Liver (tissue), 9 donors: Measurements from ENCODE around the gene CFAP69. TPM values are rescaled to one million over a fixed set of nuclear protein-coding genes. Genes with fewer than 3 reads are reported as not detected.

ENCODE experiments used
- DNase-seq: peaks from one replicate; pipeline ENCODE4 v3.0.0-alpha.2; 2017; ENCODE audit warnings: low spot score
- H3K27ac ChIP-seq, 2 donors: one replicate each; pipeline ENCODE4 v1.7.0; 2013; ENCODE audit warnings: inconsistent platforms in 2 of 2, low read length in 2 of 2, control low read depth in 1 of 2, low read depth in 1 of 2, mild to moderate bottlenecking in 1 of 2
- H3K27me3 ChIP-seq, 4 donors: one replicate each; pipeline versions ENCODE4 v1.6.1 to v1.7.0; 2013; ENCODE audit warnings: low read length in 3 of 4, inconsistent platforms in 1 of 4, mild to moderate bottlenecking in 1 of 4, moderate library complexity in 1 of 4; ENCODE audit not compliant: control insufficient read depth in 4 of 4, insufficient read depth in 4 of 4
- H3K36me3 ChIP-seq, 4 donors: one replicate each; pipeline versions ENCODE4 v1.6.1 to v1.7.0; 2013; ENCODE audit warnings: low read length in 3 of 4, mild to moderate bottlenecking in 3 of 4, low read depth in 1 of 4, moderate library complexity in 1 of 4; ENCODE audit not compliant: control insufficient read depth in 4 of 4, insufficient read depth in 3 of 4
- H3K4me1 ChIP-seq, 4 donors: one replicate each; pipeline versions ENCODE4 v1.6.1 to v1.7.0; 2013; ENCODE audit warnings: low read length in 3 of 4, mild to moderate bottlenecking in 3 of 4, moderate library complexity in 1 of 4; ENCODE audit not compliant: control insufficient read depth in 4 of 4, insufficient read depth in 4 of 4
- H3K4me3 ChIP-seq, 3 donors: one replicate each; pipeline versions ENCODE4 v1.6.1 to v1.7.0; 2013; ENCODE audit warnings: low read length in 3 of 3, control low read depth in 1 of 3, low read depth in 1 of 3, mild to moderate bottlenecking in 1 of 3
- H3K9ac ChIP-seq, 2 donors: one replicate each; pipeline ENCODE4 v1.7.0; 2013; ENCODE audit warnings: low read length in 2 of 2, mild to moderate bottlenecking in 2 of 2, moderate library complexity in 2 of 2, control low read depth in 1 of 2, low read depth in 1 of 2
- H3K9me3 ChIP-seq, 4 donors: one replicate each; pipeline versions ENCODE4 v1.6.1 to v1.7.0; 2013; ENCODE audit warnings: low read length in 3 of 4; ENCODE audit not compliant: control insufficient read depth in 4 of 4
- ATF3 ChIP-seq: IDR thresholded peaks from 2 replicates; pipeline ENCODE4 v1.6.1; 2016; ENCODE audit warnings: antibody characterized with exemption
- CTCF ChIP-seq: fragments of 150-350 bp; IDR thresholded peaks from 2 replicates; pipeline ENCODE4 v1.5.1; 2017; ENCODE audit warnings: improper control_type of control experiment, low read depth, low read length; ENCODE audit not compliant: missing input control
- EGR1 ChIP-seq, 2 donors: IDR thresholded peaks; 2 replicates each; pipeline ENCODE4 v1.6.1; 2016 to 2018; ENCODE audit warnings: antibody characterized with exemption in 2 of 2, low read depth in 2 of 2
- FOXA1 ChIP-seq: IDR thresholded peaks from 2 replicates; pipeline ENCODE4 v1.6.1; 2016; ENCODE audit warnings: antibody characterized with exemption
- FOXA2 ChIP-seq: IDR thresholded peaks from 2 replicates; pipeline ENCODE4 v1.6.1; 2016; ENCODE audit warnings: antibody characterized with exemption
- GABPA ChIP-seq, 2 donors: IDR thresholded peaks in 1 of 2; conservative IDR thresholded peaks in 1 of 2; 2 replicates each; pipeline ENCODE4 v1.6.1; 2016; ENCODE audit warnings: antibody characterized with exemption in 2 of 2, mild to moderate bottlenecking in 1 of 2, moderate library complexity in 1 of 2
- HNF4A ChIP-seq, 2 donors: conservative IDR thresholded peaks; 2 replicates each; pipeline ENCODE4 v1.6.1; 2016; ENCODE audit warnings: antibody characterized with exemption in 2 of 2, mild to moderate bottlenecking in 2 of 2
- HNF4G ChIP-seq: IDR thresholded peaks from 2 replicates; pipeline ENCODE4 v1.6.1; 2016; ENCODE audit warnings: antibody characterized with exemption
- JUND ChIP-seq, 2 donors: IDR thresholded peaks; 2 replicates each; pipeline ENCODE4 v1.6.1; 2016; ENCODE audit warnings: antibody characterized with exemption in 2 of 2
- MAX ChIP-seq: IDR thresholded peaks from 2 replicates; pipeline ENCODE4 v1.6.1; 2016; ENCODE audit warnings: antibody characterized with exemption
- NR2F2 ChIP-seq: IDR thresholded peaks from 2 replicates; pipeline ENCODE4 v1.6.1; 2016; ENCODE audit warnings: antibody characterized with exemption
- RAD21 ChIP-seq, 2 donors: IDR thresholded peaks; 2 replicates each; pipeline ENCODE4 v1.6.1; 2016; ENCODE audit warnings: antibody characterized with exemption in 2 of 2, mild to moderate bottlenecking in 2 of 2
- REST ChIP-seq: IDR thresholded peaks from 2 replicates; pipeline ENCODE4 v1.6.1; 2016; ENCODE audit warnings: antibody characterized with exemption, mild to moderate bottlenecking
- RXRA ChIP-seq, 2 donors: IDR thresholded peaks; 2 replicates each; pipeline ENCODE4 v1.6.1; 2017 to 2018; ENCODE audit warnings: antibody characterized with exemption in 2 of 2, mild to moderate bottlenecking in 1 of 2
- SP1 ChIP-seq: IDR thresholded peaks from 2 replicates; pipeline ENCODE4 v1.6.1; 2018; ENCODE audit warnings: antibody characterized with exemption, mild to moderate bottlenecking
- TAF1 ChIP-seq: conservative IDR thresholded peaks from 2 replicates; pipeline ENCODE4 v1.6.1; 2016; ENCODE audit warnings: antibody characterized with exemption, mild to moderate bottlenecking
- YY1 ChIP-seq: IDR thresholded peaks from 2 replicates; pipeline ENCODE4 v1.6.1; 2016; ENCODE audit warnings: antibody characterized with exemption, mild to moderate bottlenecking
- ZBTB33 ChIP-seq: IDR thresholded peaks from 2 replicates; pipeline ENCODE4 v1.6.1; 2016; ENCODE audit warnings: antibody characterized with exemption
- WGBS: extraction: QIAGEN DNeasy Blood & Tissue Kit; methylation state at CpG from one replicate; pipeline ENCODE4 v1.1.7; 2013; 5-methylcytosine and 5-hydroxymethylcytosine counted together
- polyA plus RNA-seq, 2 donors: library from polyadenylated mRNA; stranded (reverse) in 1 of 2; unstranded in 1 of 2; fragments of 200-250 nt in 1 of 2; fragments of >200 nt in 1 of 2; fragmentation: Nextera tagmentation in 1 of 2; extraction: Ambion mirVana in 1 of 2; gene quantifications; one replicate each; pipeline versions ENCODE4 v1.2.1 to v1.2.3, GENCODE V29; 2013 to 2015
- total RNA-seq, 2 donors: library from RNA; depleted of rRNA; stranded (reverse); fragments of >200 nt; gene quantifications; one replicate each; pipeline ENCODE4 v1.2.3, GENCODE V29; 2014
- donor health status: healthy.
- donor health status: healthy.
- donor health status: healthy.
- donor health status: healthy.
- donor health status: healthy.

Gene CFAP69
- total and polyA plus RNA-seq, 4 donors, result 1.2 to 11.7 (median 4.1) TPM

GRCh38 chr7:90236721-90237289 lies 8.2 kb upstream of the CFAP69 start:
- 95% methylated on average over 1 of the region's 1 CpG for WGBS
- DNase-seq, result no peak
- H3K4me3 ChIP-seq, result no peak overlapping the region
- no peaks in the 10 kb centered on the region for H3K9me3 ChIP-seq
- H3K27ac ChIP-seq, result no peak overlapping the region
- no peaks in the 10 kb centered on the region for H3K27me3 ChIP-seq
- peaks cover 0 to 4% (median 0%) of the 10 kb centered on the region in 4 donors for H3K4me1 ChIP-seq
- TF ChIP-seq EGR1 (IDR thresholded peaks at IDR 0.05; ENCODE audit: low read depth in 2 of 2) (no peak), FOXA2 (no peak), HNF4A (conservative IDR thresholded peaks at IDR 0.05) (no peak), SP1 (no peak), JUND (IDR thresholded peaks at IDR 0.05) (no peak), MAX (no peak), YY1 (no peak), ATF3 (no peak), CTCF (no peak)
- H3K36me3 ChIP-seq, result no peaks in the 10 kb centered on the region
- H3K9ac ChIP-seq, result no peak overlapping the region

GRCh38 chr7:90238022-90238421 lies 7.0 kb upstream of the CFAP69 start:
- Histone ChIP-seq H3K27ac (no peak overlapping the region), H3K4me3 (no peak overlapping the region), H3K9ac (no peak overlapping the region), H3K36me3 (no peaks in the 10 kb centered on the region), H3K27me3 (no peaks in the 10 kb centered on the region), H3K9me3 (no peaks in the 10 kb centered on the region), H3K4me1 (peaks cover 0 to 4% (median 0%) of the 10 kb centered on the region in 4 donors)
- TF ChIP-seq SP1 (no peak), RAD21 (IDR thresholded peaks at IDR 0.05) (no peak), REST (no peak), GABPA (IDR thresholded peaks at IDR 0.05 in 1 of 2, conservative IDR thresholded peaks at IDR 0.05 in 1 of 2) (no peak), ATF3 (no peak), ZBTB33 (no peak), MAX (no peak), YY1 (no peak), FOXA2 (no peak), RXRA (IDR thresholded peaks at IDR 0.05) (no peak), EGR1 (IDR thresholded peaks at IDR 0.05; ENCODE audit: low read depth in 2 of 2) (no peak), NR2F2 (no peak), FOXA1 (no peak), CTCF (no peak), TAF1 (no peak), HNF4G (no peak)
- DNase-seq, result no peak
- 96% methylated on average over 2 of the region's 2 CpGs for WGBS
